ENCODE data around the gene CCDC88B.

The CCDC88B gene

GRCh38 chr11:64347193-64347867 lies 7.3 kb downstream of the CCDC88B start:
- Histone ChIP-seq H3K36me3 (ENCODE audit: control insufficient read depth, insufficient read depth, low read length) (peaks cover 39% of the 10 kb centered on the region), H3K27me3 (replicated peaks; ENCODE audit: control insufficient read depth, insufficient read depth, low read length) (no peaks in the 10 kb centered on the region), H3K4me3 (replicated peaks; ENCODE audit: low read depth, low read length) (no peak overlapping the region)
- no peak for TF ChIP-seq CTCF (IDR thresholded peaks at IDR 0.05; ENCODE audit: insufficient read depth, low read length, poor library complexity, severe bottlenecking)
- no peak for DNase-seq (ENCODE audit: extremely low read depth, insufficient read length)

- TF ChIP-seq CTCF (IDR thresholded peaks at IDR 0.05; ENCODE audit: insufficient read depth, low read length, poor library complexity, severe bottlenecking): no peak
- Histone ChIP-seq H3K4me3 (replicated peaks; ENCODE audit: low read depth, low read length) (no peak overlapping the region), H3K27me3 (replicated peaks; ENCODE audit: control insufficient read depth, insufficient read depth, low read length) (no peaks in the 10 kb centered on the region), H3K36me3 (ENCODE audit: control insufficient read depth, insufficient read depth, low read length) (peaks cover 43% of the 10 kb centered on the region)
- no peak for DNase-seq (ENCODE audit: extremely low read depth, insufficient read length)
Observed at GRCh38 chr11:64348383-64349024, 8.5 kb downstream of the CCDC88B start.

DNA sequence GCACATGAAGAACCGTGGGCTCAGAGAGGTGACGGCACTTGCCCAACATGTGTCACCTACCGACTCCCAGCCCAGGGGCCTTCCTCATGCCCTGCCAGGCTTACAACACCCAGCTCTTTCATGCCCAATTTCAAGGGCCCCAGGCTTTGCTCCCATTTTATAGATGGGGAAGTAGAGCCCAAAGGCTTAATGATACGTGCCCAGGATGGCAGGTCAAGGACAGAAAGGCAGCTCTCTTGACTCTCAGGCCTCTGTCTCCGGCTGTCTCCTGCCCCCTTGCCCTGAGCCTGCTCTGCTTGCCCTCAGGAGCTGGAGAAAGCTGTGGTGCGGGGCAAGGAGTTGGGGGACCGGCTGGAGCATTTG lies 9.0 kb downstream of the CCDC88B start:
- TF ChIP-seq CTCF (IDR thresholded peaks at IDR 0.05; ENCODE audit: insufficient read depth, low read length, poor library complexity, severe bottlenecking): no peak
- no peaks in the 10 kb centered on the region for H3K27me3 ChIP-seq (replicated peaks; ENCODE audit: control insufficient read depth, insufficient read depth, low read length)
- DNase-seq (ENCODE audit: extremely low read depth, insufficient read length): no peak
- H3K36me3 ChIP-seq (ENCODE audit: control insufficient read depth, insufficient read depth, low read length): peaks cover 42% of the 10 kb centered on the region
- H3K4me3 ChIP-seq (replicated peaks; ENCODE audit: low read depth, low read length): no peak overlapping the region

DNA sequence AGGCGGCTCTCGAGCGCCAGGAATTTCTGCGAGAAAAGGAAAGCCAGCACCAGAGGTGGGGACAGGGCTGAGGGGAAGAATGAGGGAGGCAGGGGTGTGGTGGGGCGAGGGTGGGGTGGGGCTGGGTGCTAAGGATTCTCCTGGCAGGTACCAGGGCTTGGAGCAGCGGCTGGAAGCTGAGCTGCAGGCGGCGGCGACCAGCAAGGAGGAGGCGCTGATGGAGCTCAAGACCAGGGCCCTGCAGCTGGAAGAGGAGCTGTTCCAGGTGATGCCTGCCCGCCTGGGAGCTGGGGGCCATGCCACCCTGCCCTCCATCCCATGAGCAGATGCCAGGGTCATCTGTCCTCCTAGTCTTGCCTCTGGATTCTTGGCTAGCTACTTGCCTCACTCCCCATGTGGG lies 9.4 kb downstream of the CCDC88B start:
- Histone ChIP-seq H3K27me3 (replicated peaks; ENCODE audit: control insufficient read depth, insufficient read depth, low read length) (no peaks in the 10 kb centered on the region), H3K4me3 (replicated peaks; ENCODE audit: low read depth, low read length) (no peak overlapping the region), H3K36me3 (ENCODE audit: control insufficient read depth, insufficient read depth, low read length) (peaks cover 42% of the 10 kb centered on the region)
- TF ChIP-seq CTCF (IDR thresholded peaks at IDR 0.05; ENCODE audit: insufficient read depth, low read length, poor library complexity, severe bottlenecking): no peak
- DNase-seq (ENCODE audit: extremely low read depth, insufficient read length): no peak

GRCh38 chr11:64351136-64351631 lies 11.2 kb downstream of the CCDC88B start:
- no peak for DNase-seq (ENCODE audit: extremely low read depth, insufficient read length)
- no peaks in the 10 kb centered on the region for H3K27me3 ChIP-seq (replicated peaks; ENCODE audit: control insufficient read depth, insufficient read depth, low read length)
- TF ChIP-seq CTCF (IDR thresholded peaks at IDR 0.05; ENCODE audit: insufficient read depth, low read length, poor library complexity, severe bottlenecking): no peak
- peaks cover 31% of the 10 kb centered on the region for H3K36me3 ChIP-seq (ENCODE audit: control insufficient read depth, insufficient read depth, low read length)
- H3K4me3 ChIP-seq (replicated peaks; ENCODE audit: low read depth, low read length): no peak overlapping the region

Data from GM06990 (cell line).